A549 (cell line): ENCODE data around the gene METTL5. TPM values are rescaled to one million over a fixed set of nuclear protein-coding genes. Genes with fewer than 3 reads are reported as not detected.
"Not testable (repeated sequence)": the region's sequence is repeated elsewhere in the genome, so short reads cannot be mapped to it uniquely, and the experiment has no call there.

Experiments used
- ATAC-seq, 2 experiments: fragments of 200-7000 bp in 1 of 2; fragments of >200 bp in 1 of 2; cut with Nextera tagmentation in 1 of 2; cut with Tn5 transposase in 1 of 2; 3 replicates each; pipeline versions ENCODE4 v1.8.0 to v1.9.1; 2018 to 2020; ENCODE audit warnings: mild to moderate bottlenecking in 1 of 2, moderate library complexity in 1 of 2
- CTCF ChIA-PET: fragments of 300-600 bp; sonication (Branson Sonifier 250); formaldehyde crosslinking; extraction: SDS; loops from one replicate; lab custom pipeline; 2021; ENCODE audit warnings: antibody characterized with exemption, inconsistent platforms; lab: Yijun Ruan, JAX
- POLR2A ChIA-PET: fragments of 350-600 bp; formaldehyde crosslinking; extraction: SDS; loops from one replicate; lab custom pipeline; 2021; ENCODE audit warnings: antibody characterized with exemption, inconsistent platforms; lab: Yijun Ruan, JAX
- DNase-seq, 2 experiments: peaks; one replicate each; pipeline versions ENCODE4 v3.0.0 to v3.0.0-alpha.2; 2011 to 2016; ENCODE audit warnings: low read depth in 1 of 2, low spot score in 1 of 2
- FAIRE-seq: peaks from 2 replicates; lab custom pipeline; 2011; peaks lifted over from hg19 to GRCh38; lab: Jason Lieb, UNC
- H3K27ac ChIP-seq, 2 experiments: fragments of >200 bp; sonication (Bioruptor Twin); formaldehyde crosslinking; 3 replicates each; pipeline ENCODE4 v1.5.1; 2016 to 2017
- H3K4me1 ChIP-seq: fragments of >200 bp; sonication (Bioruptor Twin); formaldehyde crosslinking; 3 replicates; pipeline ENCODE4 v1.6.1; 2016
- H3K4me2 ChIP-seq: fragments of >200 bp; sonication (Bioruptor Twin); formaldehyde crosslinking; 3 replicates; pipeline ENCODE4 v1.6.1; 2016
- H3K4me3 ChIP-seq: fragments of >200 bp; sonication (Bioruptor Twin); formaldehyde crosslinking; 3 replicates; pipeline ENCODE4 v1.5.1; 2016
- H3K9me3 ChIP-seq: fragments of >200 bp; sonication (Bioruptor Twin); formaldehyde crosslinking; 3 replicates; pipeline ENCODE4 v1.6.1; 2016
- BCL3 ChIP-seq: fragments of >200 bp; sonication (Bioruptor Twin); formaldehyde crosslinking; IDR thresholded peaks from 3 replicates; pipeline ENCODE4 v1.6.1; 2016
- BHLHE40 ChIP-seq: IDR thresholded peaks from 2 replicates; pipeline ENCODE4 v1.6.1; 2012; ENCODE audit warnings: low read depth, low read length, inconsistent platforms
- CBX2 ChIP-seq: fragments of 200-600 bp; sonication (generic); IDR thresholded peaks from 2 replicates; pipeline ENCODE4 v1.6.1; 2016; ENCODE audit warnings: low read depth, mild to moderate bottlenecking, borderline replicate concordance
- CEBPB ChIP-seq, 2 experiments: fragments of >200 bp in 1 of 2; sonication (Bioruptor Twin) in 1 of 2; formaldehyde crosslinking in 1 of 2; IDR thresholded peaks; 2 replicates each; pipeline ENCODE4 v1.6.1; 2012 to 2016
- CHD2 ChIP-seq: fragments of 150-350 bp; IDR thresholded peaks from 2 replicates; pipeline ENCODE4 v1.6.1; 2014; ENCODE audit warnings: low read length; ENCODE audit not compliant: partially characterized antibody
- EHF ChIP-seq: fragments of 250-450 bp; sonication (Bioruptor Pico); IDR thresholded peaks from 2 replicates; pipeline ENCODE4 v1.5.0; 2020; ENCODE audit warnings: mild to moderate bottlenecking
- EP300 ChIP-seq, 2 experiments: fragments of >200 bp; sonication (Bioruptor Twin); formaldehyde crosslinking; IDR thresholded peaks; 2 replicates in 1 of 2; 3 replicates in 1 of 2; pipeline ENCODE4 v1.6.1; 2016 to 2017
- ESRRA ChIP-seq: fragments of 150-350 bp; IDR thresholded peaks from 2 replicates; pipeline ENCODE4 v1.6.1; 2014; ENCODE audit warnings: mild to moderate bottlenecking, low read length, borderline replicate concordance
- FOXS1 ChIP-seq: fragments of 250-450 bp; sonication (Bioruptor Pico); IDR thresholded peaks from 2 replicates; pipeline ENCODE4 v1.5.0; 2020; ENCODE audit warnings: mild to moderate bottlenecking, moderate library complexity
- HES2 ChIP-seq: fragments of >200 bp; sonication (Bioruptor Twin); formaldehyde crosslinking; IDR thresholded peaks from 2 replicates; pipeline ENCODE4 v1.6.1; 2016
- MAFK ChIP-seq: fragments of 450-650 bp; IDR thresholded peaks from 2 replicates; pipeline ENCODE4 v1.6.1; 2014; ENCODE audit not compliant: partially characterized antibody
- MAX ChIP-seq: IDR thresholded peaks from 2 replicates; pipeline ENCODE4 v1.6.1; 2012
- MAZ ChIP-seq: fragments of 150-350 bp; IDR thresholded peaks from 2 replicates; pipeline ENCODE4 v1.6.1; 2014; ENCODE audit warnings: antibody characterized with exemption, low read depth, low read length, borderline replicate concordance
- PBX3 ChIP-seq: IDR thresholded peaks from 2 replicates; pipeline ENCODE4 v1.6.1; 2012
- POLR2AphosphoS2 ChIP-seq: conservative IDR thresholded peaks from 2 replicates; pipeline ENCODE4 v1.6.1; 2012; ENCODE audit warnings: low read length, improper control_type of control experiment, inconsistent platforms
- RCOR1 ChIP-seq: fragments of 150-350 bp; IDR thresholded peaks from 2 replicates; pipeline ENCODE4 v1.6.1; 2014; ENCODE audit warnings: antibody characterized with exemption, low read length, low read depth
- REST ChIP-seq: fragments of 200-600 bp; sonication (generic); IDR thresholded peaks from 2 replicates; pipeline ENCODE4 v1.6.1; 2016; ENCODE audit warnings: antibody characterized with exemption, mild to moderate bottlenecking, moderate library complexity
- RFX5 ChIP-seq: fragments of 450-650 bp; IDR thresholded peaks from 2 replicates; pipeline ENCODE4 v1.7.1; 2014; ENCODE audit warnings: antibody characterized with exemption, mild to moderate bottlenecking, moderate library complexity
- RNF2 ChIP-seq: fragments of 200-600 bp; sonication (generic); IDR thresholded peaks from 2 replicates; pipeline ENCODE4 v1.6.1; 2016; ENCODE audit warnings: low read depth, mild to moderate bottlenecking, antibody characterized with exemption, moderate library complexity, borderline replicate concordance
- TFCP2L1 ChIP-seq: fragments of 250-450 bp; sonication (Bioruptor Pico); IDR thresholded peaks from 2 replicates; pipeline ENCODE4 v1.5.0; 2021; ENCODE audit warnings: mild to moderate bottlenecking
- ZSCAN20 ChIP-seq: fragments of 250-450 bp; sonication (Bioruptor Pico); IDR thresholded peaks from 2 replicates; pipeline ENCODE4 v1.8.0; 2022; ENCODE audit warnings: mild to moderate bottlenecking, moderate library complexity
- WGBS: methylation state at CpG from one replicate; pipeline ENCODE4 v1.1.6; 2017; ENCODE audit errors: missing lambda C conversion rate; 5-methylcytosine and 5-hydroxymethylcytosine counted together
- polyA plus RNA-seq, 4 experiments: library from polyadenylated mRNA; depleted of rRNA in 3 of 4; stranded (reverse); fragments of >200 nt; fragmentation: RNase III in 1 of 4; extraction: RNeasy Plus Mini Kit Qiagen cat#74134 plus additional on column Dnase treatment in 1 of 4; gene quantifications; 2 replicates in 3 of 4; 3 replicates in 1 of 4; pipeline ENCODE4 v1.2.3, GENCODE V29; 2011 to 2017

METTL5 gene
- polyA plus RNA-seq, 2 of the 4 experiments (the other 2 are of a cell fraction): 86.9 to 97.6 TPM

- ATAC-seq (no peak), DNase-seq (no peak), FAIRE-seq (no peak)
- 71% methylated on average over 4 of the region's 4 CpGs for WGBS
- H3K27ac ChIP-seq: no peak overlapping the region
- no peak for TF ChIP-seq RCOR1
- TF ChIP-seq CHD2: no peak
- TF ChIP-seq RFX5: no peak
- no peak for TF ChIP-seq MAX
- no peak for TF ChIP-seq POLR2AphosphoS2
- no peak for TF ChIP-seq MAZ
- TF ChIP-seq BHLHE40: no peak
- no peak for TF ChIP-seq REST
- no peak for TF ChIP-seq FOXS1 (CRISPR knock-in tag)
- no peak for TF ChIP-seq PBX3
- no peak for TF ChIP-seq CBX2
- TF ChIP-seq MAFK: no peak
- no peak for TF ChIP-seq TFCP2L1 (CRISPR knock-in tag)
- TF ChIP-seq EP300 (IDR thresholded peaks at IDR 0.05): no peak
- TF ChIP-seq CEBPB (IDR thresholded peaks at IDR 0.05): no peak
- TF ChIP-seq RNF2: no peak
- no peak for TF ChIP-seq ESRRA
- TF ChIP-seq BCL3: no peak
- TF ChIP-seq HES2: no peak
- no peaks in the 10 kb centered on the region for H3K9me3 ChIP-seq
- no peak overlapping the region for H3K4me2 ChIP-seq
- no peak overlapping the region for H3K4me3 ChIP-seq
- ChIA-PET POLR2A (interaction anchor here (1.1 kb wide), 1 partner anchor 28 kb away, joined by 3 read pairs; the partner anchor contains the start of gene METTL5), CTCF (interaction anchor here (1.1 kb wide), 1 partner anchor 25 kb away, joined by 3 read pairs; no protein-coding TSS in a partner anchor)
- no peaks in the 10 kb centered on the region for H3K4me1 ChIP-seq
These were observed 28.4 kb upstream of the METTL5 start for GRCh38 chr2:169853041-169853668.

- H3K9me3 ChIP-seq: no peaks in the 10 kb centered on the region
- H3K4me1 ChIP-seq: no peaks in the 10 kb centered on the region
- 86% methylated on average over 1 of the region's 1 CpG for WGBS
- H3K4me3 ChIP-seq: no peak overlapping the region
- H3K27ac ChIP-seq: no peak overlapping the region
- DNase-seq (no peak), FAIRE-seq (no peak)
- ChIA-PET POLR2A (no interaction called here), CTCF (interaction anchor here (1.1 to 1.3 kb wide), 2 partner anchors 16 to 26 kb away, joined by 3 to 4 read pairs; no protein-coding TSS in a partner anchor)
- H3K4me2 ChIP-seq: no peak overlapping the region
- TF ChIP-seq ZSCAN20 (no peak), EHF (CRISPR knock-in tag) (no peak), TFCP2L1 (CRISPR knock-in tag) (no peak)
- TF ChIP-seq, all 56 proteins: peak for 0
- ATAC-seq: no peak
These were observed 25.0 kb upstream of the METTL5 start for GRCh38 chr2:169849710-169850109.

GRCh38 chr2:169848959-169849693 lies 24.4 kb upstream of the METTL5 start:
- H3K4me1 ChIP-seq, H3K4me2 ChIP-seq, ATAC-seq, POLR2A ChIA-PET, H3K27ac ChIP-seq, H3K9me3 ChIP-seq, H3K4me3 ChIP-seq, DNase-seq, FAIRE-seq: not testable (repeated sequence)
- CTCF ChIA-PET: interaction anchor here (0.6 to 1.3 kb wide), 3 partner anchors 11 to 25 kb away, joined by 3 to 4 read pairs (median 3); no protein-coding TSS in a partner anchor
- 85% methylated on average over 8 of the region's 8 CpGs for WGBS
